IPS-NIHi11 (cell line): ENCODE data around the gene CFAP97.
"Not testable (repeated sequence)": the region's sequence is repeated elsewhere in the genome, so short reads cannot be mapped to it uniquely, and the experiment has no call there.

Source experiments
- DNase-seq: peaks from one replicate; pipeline ENCODE4 v3.0.0; 2012; ENCODE audit warnings: mixed read lengths, low spot score

The CFAP97 gene

DNA sequence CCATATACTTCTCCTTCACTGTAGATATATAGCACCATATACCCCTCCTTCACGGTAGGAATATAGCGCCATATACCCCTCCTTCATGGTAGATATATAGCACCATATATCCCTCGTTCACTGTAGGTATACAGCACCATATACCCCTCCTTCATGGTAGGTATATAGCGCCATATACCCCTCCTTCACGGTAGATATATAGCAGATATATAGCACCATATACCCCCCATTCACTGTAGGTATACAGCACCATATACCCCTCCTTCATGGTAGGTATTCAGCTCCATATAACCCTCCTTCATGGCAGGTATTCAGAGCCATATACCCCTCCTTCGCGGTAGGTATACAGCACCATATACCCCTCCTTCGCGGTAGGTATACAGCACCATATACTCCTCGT lies 18.1 kb upstream of the CFAP97 start:
- DNase-seq = no peak

DNA sequence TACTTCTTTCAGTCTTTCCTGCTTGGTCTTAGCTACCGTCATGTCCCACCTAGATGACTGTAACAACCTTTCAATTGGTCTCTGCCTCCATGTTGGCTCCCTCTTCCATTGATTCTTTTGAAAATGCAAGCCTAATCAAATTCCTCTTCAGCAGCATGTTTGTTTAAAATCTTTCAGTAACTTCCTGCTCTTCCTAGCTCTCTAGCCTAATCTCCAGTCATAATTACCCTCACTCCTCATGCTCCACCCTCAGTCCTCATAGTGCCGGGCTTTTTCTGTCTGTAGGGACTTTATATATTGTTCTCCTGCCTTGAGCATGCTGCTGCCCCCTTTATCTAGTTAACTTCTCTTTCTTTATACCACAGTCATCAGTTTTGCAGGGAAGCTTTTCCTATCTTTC lies 17.7 kb upstream of the CFAP97 start:
- no peak for DNase-seq

DNA sequence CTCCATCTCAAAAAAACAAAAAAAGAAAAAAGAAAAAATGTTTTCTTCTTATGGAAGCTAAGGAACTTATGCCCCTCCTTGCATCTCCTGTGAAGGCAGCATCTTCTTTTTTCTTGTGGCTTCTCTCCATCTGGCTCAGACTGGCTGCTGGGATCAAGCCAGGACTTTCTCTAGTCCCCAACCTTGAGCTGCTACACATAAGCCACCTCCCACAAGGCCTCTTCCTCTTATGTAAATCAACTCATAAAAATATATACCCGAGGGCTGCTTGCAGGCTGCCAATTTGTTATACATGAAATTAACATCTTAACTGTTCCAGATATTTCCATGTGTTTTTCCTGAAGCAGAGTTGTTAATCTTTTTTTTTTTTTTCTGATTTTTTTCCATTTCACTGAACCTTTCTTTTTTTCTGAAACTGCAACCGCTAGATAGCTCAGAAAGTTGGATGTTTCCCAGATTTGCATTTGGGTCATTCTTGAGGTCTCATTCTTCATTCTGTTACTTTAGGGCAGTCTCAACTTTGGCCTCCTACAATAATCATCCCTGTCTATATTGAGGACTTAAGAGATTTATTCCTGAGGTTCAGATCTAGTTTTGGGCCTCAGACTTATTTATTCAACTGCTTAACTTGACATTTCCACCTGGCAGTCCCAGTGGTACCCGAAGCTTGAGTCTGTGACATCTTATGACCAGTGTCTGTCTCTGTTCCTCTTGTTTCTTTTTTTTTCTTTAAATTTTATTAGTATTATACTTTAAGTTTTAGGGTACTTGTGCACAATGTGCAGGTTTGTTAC lies 15.9 kb upstream of the CFAP97 start:
- no peak for DNase-seq

DNA sequence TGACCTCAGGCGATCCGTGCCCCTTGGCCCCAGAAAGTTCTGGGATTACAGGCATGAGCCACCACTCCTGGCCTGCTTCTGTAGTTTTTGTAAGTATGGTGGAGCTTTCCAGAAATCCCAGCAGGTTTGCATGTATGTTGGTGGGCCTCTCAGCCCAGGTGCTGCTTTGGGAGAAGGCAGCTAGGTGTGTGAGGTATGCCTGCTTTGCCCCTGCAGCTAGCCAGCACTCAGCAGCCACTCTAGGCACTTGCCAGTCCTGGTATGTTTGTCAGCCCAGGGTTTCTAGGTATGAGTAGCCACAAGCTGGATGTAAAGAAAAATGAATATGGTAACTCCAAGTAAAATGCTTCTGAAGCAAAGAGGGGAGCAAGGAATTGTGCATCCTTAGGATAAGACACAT lies 14.5 kb upstream of the CFAP97 start:
- DNase-seq = no peak

DNA sequence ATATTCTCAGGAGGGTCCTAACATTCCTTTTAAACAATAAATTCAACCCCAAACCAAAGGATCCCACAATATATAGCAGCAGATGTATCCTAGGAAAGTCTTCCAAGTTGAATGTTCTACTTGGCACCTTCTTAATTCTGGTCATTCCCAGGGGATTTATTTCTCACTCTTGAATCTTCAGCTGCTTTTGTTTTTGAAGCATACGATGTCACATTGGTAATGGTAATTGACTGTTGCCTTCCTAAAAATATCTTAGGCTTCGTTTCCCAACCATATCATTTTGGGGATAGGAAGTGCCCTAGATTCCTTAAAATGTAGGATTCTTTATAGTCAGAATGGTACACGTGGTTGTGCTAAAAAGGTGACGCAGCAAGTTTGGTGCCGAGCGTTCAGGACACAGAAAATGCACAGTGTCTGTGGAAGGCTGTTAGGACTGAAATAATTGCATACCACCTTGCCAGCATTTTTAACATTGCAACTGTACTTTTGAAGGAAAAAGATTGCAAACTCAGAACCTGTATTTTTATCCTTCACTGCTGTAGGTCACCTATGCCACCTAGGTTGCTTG lies 13.7 kb upstream of the CFAP97 start:
- DNase-seq = no peak

DNA sequence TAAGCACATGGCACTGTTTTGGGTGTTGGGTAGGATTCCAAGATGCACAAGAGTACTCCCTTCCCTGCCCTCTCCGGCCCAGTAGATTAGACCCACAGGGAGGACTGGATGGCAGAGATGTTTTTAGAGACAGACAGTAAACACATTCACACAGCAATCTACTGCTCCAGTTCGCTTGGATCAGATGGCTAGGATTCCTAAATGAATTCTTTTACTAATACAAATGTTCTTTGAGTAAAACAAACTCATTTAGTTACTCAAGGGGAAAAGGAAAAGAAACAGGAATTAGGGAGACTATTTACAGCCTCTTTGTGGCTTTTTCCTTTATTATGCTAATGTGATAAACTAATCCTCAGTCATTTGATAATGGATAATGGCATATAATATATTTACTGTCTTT lies 11.5 kb upstream of the CFAP97 start:
- no peak for DNase-seq

DNA sequence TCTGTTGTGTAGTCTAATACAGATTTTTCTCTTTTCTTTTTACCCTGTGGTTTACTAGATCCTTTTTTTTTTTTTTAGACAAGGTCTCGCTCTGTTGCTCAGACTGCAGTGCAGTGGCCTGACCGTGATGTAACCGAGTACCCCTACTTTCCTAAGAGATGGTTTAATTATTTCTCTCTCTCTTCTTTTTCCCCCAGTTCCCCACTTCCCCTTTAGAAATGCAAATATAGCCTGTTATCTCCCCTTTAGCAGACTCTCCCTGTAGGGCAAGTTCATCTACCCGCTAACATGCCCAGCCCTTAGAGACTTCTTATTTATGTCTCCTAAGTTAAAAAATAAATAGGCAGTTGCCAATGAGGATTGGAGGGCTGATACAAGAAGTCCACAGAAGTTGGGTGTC lies 10.1 kb upstream of the CFAP97 start:
- no peak for DNase-seq

DNA sequence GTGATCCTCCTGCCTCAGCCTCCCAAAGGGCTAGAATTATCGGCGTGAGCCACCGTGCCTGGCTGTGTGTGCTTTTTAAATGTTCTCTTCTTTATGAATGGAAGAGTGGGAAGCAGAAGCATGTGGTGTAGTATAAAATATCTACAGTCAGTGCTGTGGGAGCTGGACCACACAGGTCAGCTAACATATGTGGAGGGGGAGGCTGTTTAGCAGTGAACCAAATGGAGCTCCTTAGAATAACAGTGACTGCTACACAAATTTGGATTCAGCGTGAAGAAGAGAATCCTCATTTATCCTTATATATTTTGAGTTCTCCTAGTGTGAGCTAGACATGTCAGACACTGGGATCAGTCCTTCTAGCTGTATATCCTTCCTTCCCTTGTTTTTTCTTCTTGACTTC lies 8.8 kb upstream of the CFAP97 start:
- DNase-seq = no peak

DNA sequence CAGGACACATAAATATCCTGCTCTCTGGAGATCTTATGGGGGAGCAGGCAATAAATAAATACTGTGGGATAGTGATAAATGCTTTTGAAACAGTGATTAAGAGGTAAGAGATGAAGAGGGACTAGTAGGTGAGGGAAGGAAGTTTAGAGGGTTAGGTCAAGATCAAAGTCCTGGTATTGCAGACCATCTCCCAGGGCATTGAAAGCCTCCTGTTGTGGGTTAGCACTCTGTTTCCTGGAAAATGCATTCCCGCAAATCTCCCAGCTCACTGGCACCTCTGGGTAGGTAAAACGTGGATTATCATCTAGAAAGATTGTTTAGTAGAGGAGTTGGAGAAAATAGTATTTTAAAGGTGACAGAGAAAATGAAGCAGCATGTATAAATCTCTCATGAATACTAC lies 7.8 kb upstream of the CFAP97 start:
- DNase-seq = no peak

DNA sequence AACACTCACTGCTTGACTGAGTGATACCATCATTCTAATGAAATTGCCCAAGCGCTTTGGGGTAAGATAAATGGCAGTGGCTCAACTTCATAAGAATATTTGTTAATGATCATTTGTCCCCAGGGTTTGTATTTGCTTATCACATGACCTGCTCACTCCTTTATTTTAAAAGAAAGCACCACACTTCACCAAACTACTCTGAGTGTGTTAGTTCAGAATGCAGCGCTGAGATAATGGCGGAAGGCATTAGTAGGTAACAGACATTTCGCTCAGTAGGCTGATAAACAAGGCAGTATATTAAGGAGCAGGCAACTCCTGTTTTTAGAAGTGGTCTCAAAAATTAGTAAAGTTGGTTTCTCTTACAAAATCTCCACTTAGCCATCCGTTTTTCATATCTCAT lies 7.2 kb upstream of the CFAP97 start:
- no peak for DNase-seq

DNA sequence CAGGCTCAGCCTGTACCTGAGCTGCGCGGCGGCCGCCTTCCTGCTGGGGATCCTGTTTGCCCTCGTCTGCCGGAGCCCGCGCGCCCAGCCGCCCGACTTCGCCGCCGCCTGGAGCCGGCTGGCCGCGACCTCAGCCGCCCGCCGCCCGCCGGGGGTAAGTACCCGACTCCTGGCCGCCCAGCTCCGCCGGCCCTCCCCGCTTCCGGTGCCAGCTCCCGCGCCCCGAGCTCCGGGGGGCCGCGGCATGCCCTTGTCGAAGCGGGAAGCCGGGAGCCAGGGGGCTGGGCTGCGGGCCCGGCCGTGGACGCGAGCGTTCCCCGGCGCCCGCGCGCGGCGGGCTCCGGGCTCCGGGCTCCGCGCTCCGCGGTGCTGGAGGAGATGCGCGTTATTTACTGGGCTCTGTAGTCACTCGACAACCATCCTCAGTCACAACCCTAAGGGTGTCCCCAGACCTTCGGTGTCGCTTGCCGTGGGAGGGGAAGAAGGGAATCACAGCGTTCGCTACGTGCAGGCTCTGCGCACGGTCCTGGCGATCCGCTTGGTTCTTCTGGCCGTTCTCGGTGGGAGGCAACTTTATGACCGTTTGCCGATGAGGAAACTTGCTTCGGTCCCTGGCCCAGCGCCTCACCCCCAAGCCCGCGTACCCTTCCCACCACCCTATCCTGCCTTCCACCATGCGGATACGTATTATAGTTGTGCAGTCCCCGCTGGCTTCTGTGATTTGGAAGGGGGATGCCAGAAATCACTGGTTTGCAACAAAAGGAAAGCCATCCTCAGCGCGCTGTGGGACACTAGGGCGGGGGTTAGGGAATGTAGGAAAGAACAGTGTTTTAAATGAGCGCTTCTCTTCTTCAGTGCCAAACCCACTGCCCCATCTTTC lies 6.5 kb upstream of the CFAP97 start:
- peak; percentile 62 for DNase-seq

DNA sequence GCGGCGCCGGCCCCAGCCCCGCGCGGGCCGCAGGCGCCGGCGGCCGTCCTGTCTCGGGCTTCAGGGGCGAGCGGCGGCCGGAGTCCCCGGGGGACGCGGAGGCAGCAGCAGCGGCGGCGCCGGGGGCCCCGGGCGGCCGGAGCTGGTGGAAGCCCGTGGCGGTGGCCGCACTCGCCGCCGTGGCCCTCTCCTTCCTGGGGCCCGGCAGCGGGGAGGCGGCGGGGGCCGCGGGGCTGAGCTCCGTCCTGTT lies 6.0 kb upstream of the CFAP97 start:
- DNase-seq = not testable (repeated sequence)

DNA sequence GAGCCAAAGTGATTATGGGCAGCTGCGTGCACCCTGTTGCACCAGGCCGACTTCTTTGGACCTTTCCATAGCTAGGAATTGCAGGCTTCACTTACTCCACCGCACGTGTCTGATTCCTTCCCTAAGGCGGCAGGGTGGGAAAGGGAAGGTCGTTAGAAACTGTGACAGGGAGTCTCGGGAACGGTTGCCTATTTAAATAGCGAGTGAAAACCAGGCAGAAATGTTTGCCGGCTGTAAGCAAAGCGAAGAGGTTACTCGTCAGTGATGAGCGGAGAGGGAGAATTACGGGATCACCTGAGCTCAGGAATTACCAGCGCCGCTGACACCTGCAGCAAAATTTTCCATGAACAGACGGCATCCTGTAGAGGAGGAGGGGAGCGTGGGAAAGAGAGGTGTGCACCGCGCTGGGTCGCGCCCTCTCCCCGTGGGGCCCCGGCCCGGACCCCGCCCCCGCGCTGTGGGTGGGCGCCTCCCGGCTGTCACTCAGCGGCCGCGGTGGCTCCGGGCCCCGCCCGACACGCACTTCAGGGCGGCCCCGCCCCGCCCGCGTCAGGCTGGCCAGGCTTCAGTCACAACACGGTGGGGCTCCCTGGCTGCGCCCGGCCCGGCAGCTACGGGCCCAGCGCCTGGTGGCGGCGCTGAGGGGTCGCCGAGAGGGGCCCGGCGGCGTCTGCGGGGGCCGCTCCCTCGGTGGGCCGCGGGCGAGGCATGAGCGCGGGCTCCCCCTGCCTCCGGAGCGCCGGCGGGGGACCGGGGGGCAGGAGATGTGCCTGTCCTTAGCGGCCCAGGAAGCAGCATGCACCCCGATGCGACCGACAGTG lies 5.4 kb upstream of the CFAP97 start, which contains the start of gene SNX25:
Gene SNX25, plus strand, starts transcription at position 568 of the 821 bp plus-strand sequence. Its CDS starts 229 bp downstream, at position 797.
- peak; percentile 90 for DNase-seq

DNA sequence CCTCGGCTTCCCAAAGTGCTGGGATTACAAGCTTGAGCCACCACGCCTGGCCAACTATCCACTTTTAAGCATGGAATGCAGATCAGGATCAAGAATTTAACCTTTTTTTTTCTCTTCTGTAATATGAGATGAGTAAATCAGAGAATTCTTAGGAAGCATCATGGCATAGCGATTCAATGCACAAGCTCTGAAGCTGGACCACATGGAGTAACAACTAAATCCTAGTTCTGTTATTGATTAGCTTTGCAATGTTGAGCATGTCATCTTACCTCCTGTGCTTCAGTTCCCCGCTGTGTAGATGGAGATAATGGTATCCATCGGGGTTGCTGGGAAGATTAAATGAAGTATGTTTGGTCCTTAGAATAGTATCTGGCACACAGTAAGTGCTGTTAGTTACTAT lies 3.7 kb upstream of the CFAP97 start:
- DNase-seq = no peak

DNA sequence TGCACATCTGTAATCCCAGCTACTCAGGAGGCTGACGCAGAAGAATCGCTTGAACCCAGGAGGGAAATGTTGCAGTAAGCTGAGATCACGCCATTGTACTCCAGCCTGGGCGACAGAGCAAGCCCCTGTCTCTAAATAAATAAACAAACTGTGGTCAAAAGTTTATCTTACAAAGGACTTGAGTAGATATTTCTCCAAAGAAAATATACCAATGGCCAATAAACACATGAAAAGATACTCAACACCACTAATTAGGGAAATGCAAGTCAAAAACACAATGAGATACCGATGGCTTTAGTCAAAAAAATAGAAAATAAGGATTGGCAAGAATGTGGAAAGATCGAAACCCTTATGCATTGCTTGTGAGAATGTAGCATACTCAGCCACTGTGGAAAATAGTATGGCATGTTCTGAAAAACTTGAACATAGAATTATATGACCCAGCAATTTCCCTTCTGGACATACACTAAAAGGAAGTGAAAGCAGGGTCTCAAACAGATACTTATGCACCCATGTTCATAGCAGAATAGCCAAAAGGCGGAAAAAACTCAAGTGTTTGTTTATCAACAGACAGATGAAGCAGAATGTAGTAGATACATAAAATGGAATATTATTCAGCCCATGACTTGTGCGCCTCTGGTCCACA lies 2.0 kb upstream of the CFAP97 start:
- no peak for DNase-seq

DNA sequence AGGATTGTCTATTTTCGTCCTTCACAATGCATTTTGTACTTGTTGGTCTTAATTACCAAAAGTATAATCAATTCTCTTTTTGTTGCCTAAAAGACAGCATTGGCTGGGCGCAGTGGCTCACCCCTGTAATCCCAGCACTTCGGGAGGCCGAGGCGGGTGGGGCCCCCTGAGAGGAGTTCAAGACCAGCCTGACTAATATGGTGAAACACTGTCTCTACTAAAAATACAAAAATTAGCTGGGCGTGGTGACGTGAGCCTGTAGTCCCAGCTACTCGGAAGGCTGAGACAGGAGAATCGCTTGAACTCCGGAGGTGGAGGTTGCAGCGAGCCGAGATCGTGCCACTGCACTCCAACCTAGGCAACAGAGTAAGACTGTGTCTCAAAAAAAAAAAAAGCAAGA lies 1.3 kb upstream of the CFAP97 start:
- DNase-seq = not testable (repeated sequence)

DNA sequence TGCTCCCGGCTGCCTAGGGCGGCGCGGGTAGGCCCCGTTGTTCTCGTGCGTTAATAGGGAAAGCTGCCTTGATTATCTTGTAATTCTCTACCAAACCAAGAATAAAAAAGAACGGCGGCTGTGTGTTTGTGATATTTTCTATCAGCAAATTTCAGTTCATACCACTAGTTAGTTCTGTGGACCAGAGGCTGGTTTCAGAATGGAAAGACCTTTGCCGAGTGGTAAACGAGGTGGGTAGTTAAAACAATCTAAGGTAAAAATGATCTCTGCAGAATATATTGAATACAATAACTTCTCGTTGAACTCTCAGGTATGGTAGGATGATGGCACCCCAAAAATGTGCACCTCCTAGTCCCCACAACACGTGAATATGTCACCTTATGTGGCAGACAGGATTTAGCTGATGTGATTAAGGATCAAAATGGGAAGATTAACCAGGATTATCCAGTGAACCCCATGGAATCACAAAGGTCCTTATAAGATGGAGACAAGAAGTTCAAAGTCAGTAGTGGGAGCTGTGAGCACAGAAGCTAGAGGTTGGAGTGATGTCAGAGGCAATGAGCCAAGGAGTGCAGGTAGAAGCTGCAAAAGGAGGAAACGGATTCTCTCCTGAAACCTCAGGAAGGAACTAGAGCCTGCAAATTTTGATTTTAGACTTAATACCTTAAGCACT lies 574 bp upstream of the CFAP97 start:
- DNase-seq = no peak

DNA sequence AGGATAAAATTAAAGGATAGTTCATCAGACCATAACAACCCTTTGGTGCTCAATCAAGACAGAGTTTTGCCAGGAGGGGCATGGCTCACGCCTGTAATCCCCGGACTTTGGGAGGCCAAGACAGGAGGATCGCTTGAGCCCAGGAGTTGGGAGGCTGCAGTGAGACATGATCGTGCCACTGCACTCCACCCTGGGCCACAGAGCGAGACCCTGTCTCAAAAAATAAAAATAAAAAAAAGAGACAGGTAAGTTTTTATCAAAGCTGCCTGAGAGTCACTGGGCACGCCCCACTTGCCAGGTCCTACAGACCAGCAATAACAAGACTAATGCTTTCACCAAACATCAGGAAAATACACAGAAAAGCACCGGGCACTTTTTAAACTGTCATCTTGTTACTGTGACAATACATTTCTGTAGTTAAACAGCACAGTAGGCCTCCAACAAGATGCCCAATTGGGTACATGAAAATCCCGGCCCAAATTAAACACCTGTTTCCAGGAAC lies 765 bp downstream of the CFAP97 start:
- no peak for DNase-seq

DNA sequence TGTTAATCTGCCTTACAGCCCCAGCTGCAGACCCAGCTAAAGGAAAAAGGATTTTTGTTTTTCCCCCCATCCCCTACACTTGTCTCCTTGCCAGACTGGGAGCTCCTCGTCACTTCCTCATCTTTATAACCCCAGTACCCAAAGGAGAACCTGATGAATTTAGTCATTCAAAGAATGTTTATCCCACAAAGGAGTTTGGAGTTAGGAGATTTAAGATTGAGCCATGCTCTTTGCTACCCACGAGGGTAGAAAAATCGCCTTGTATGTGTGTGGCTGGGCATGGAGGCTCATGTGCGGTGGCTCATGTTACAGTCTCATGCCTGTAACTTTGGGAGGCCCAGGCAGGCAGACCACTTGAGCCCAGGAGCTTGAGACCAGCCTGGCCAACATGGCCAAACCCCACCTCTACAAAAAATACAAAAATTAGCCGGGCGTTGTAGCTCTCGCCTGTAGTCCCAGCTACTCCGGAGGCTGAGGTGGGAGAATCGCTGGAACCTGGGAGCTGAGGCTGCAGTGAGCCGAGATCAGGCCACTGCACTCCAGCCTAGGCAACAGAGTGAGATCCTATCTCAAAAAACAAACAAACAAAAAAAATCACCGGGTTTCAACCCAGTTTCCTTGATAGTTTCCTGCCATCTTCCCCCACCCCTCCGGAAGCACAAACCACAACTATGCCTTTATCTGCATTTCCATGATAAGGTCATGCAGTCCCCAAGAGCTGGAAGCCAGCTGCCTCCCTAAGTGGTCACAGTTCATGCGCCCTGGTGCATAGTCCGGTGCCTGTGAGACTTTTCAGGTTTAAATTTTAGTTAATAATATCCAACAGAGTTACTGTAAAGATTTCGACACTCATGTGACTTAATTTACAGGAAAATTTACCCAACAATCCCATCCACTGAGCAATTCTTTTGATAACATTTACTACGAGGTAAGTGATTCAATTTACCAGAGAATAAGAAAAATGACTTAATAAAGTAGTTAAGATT lies 1.5 kb downstream of the CFAP97 start:
- no peak for DNase-seq

DNA sequence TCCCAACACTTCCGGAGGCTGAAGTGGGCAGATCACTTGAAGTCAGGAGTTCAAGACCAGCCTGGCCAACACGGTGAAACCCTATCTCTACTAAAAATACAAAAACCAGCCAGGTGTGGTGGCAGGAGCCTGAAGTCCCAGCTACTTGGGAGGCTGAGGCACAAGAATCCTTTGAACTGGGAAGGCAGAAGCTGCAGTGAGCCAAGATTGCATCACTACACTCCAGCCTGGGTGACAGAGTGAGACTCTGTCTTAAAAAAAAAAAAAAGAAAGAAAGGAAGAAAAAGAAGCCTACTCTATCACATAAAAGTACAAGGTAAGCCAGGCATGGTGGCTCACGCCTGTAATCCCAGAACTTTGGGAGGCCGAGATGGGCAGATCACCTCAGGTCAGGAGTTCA lies 5.6 kb downstream of the CFAP97 start:
- DNase-seq = not testable (repeated sequence)
